ENCODE measurements around the gene ZAP70.

Gene ZAP70

DNA sequence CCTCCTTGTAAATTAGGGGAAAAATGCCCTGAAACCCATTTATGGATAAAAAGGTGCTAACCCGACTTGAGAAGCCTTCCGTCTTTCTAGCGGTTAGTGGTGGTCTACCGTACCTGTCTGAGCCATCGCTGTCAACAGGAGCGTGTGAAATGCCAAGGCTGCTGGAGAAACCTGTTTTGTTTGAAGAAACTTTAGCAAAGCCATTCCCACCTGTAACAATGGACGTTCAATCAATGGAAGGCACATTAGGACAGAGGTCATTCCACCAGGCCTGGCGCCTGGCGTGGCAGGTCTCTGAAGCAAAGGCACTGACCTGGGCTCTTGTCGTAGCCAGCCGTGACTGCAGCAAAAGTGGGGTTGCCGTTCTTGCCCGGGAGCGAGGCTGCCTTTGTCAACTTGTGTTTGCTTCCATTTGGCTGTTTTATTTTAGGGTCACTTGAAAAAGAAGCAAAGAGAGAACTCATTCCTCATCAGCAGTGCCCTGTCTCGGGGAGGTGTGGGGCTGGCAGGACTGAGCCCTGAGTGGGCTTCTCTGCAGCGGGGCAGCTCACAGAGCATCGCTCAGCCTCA, 47.2 kb downstream of the ZAP70 start:
- peaks cover 99% of the 10 kb centered on the region for H3K36me3 ChIP-seq
- no peak overlapping the region for H3K27ac ChIP-seq

DNA sequence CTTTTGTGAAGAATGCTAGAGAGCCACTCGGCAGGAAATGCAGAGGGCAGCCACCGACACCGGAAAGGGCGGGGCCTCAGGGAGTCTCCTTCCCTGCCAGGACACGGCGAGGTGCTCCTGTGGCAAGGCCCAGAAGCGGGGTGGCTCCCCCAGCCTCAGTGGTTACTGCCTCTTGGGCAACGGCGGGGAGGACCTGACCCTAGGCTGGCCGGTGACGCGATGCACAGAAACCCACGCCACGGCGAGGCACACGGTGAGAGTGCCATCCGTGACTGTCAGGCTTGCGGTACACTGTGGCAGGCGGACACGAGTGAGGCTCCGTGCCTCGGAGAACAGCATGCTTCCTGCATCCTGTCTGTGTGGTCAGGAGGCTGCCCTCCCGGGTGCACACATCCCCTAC, 47.8 kb downstream of the ZAP70 start:
- no peak overlapping the region for H3K27ac ChIP-seq

More for the DNA sequence above, 47.2 kb downstream of the ZAP70 start:
- TF ChIP-seq, protein P1, sequence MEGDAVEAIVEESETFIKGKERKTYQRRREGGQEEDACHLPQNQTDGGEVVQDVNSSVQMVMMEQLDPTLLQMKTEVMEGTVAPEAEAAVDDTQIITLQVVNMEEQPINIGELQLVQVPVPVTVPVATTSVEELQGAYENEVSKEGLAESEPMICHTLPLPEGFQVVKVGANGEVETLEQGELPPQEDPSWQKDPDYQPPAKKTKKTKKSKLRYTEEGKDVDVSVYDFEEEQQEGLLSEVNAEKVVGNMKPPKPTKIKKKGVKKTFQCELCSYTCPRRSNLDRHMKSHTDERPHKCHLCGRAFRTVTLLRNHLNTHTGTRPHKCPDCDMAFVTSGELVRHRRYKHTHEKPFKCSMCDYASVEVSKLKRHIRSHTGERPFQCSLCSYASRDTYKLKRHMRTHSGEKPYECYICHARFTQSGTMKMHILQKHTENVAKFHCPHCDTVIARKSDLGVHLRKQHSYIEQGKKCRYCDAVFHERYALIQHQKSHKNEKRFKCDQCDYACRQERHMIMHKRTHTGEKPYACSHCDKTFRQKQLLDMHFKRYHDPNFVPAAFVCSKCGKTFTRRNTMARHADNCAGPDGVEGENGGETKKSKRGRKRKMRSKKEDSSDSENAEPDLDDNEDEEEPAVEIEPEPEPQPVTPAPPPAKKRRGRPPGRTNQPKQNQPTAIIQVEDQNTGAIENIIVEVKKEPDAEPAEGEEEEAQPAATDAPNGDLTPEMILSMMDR (IDR thresholded peaks at IDR 0.05) = no peak
- peaks cover 8% of the 10 kb centered on the region in 2 experiments for H3K4me1 ChIP-seq (ENCODE audit: control insufficient read depth in 1 of 2, insufficient read depth in 1 of 2, low read depth in 1 of 2, low read length in 1 of 2)
- H3K4me3 ChIP-seq (ENCODE audit: low read depth in 1 of 2, low read length in 1 of 2) = no peak overlapping the region
- peaks cover 4% of the 10 kb centered on the region for H3K9me3 ChIP-seq
- H3K27me3 ChIP-seq = no peaks in the 10 kb centered on the region

DNA sequence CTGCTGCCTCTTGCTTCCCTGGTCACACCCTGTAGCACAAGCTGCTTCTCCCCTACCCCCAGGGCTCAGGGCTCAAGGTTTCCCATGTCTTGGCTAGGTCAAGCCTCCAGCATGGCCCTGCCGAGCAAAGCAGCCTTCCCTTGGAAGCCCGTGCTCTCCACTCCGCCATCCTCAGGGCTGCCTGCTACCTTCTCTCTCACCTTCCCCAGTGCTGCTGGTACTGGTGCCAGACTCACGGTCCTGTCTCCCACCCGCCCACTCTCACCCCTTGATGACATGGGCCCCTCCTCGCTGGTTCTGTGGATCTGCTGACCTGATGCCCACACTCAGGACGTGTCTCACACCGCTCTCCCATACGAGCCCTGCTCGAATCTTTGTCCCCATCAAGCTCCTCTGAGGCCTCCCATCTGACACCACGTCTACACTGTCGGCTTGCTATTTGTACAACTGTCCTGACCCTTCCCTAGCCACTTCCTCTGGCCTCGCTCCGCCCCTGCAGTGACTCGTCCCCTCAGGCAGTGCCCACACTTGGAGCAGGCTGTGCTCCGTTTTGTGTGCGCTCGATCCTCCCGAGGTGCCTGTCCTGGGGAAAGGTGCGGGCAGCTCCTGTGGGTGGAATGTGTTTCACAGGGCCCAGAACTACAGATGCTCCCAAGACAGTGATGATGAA, 49.9 kb downstream of the ZAP70 start:
- Histone ChIP-seq H3K27ac (no peak overlapping the region), H3K4me1 (ENCODE audit: control insufficient read depth in 1 of 2, insufficient read depth in 1 of 2, low read depth in 1 of 2, low read length in 1 of 2) (peaks cover 8% of the 10 kb centered on the region in 2 experiments), H3K9me3 (no peaks in the 10 kb centered on the region), H3K36me3 (peaks cover 97% of the 10 kb centered on the region), H3K27me3 (no peaks in the 10 kb centered on the region), H3K4me3 (ENCODE audit: low read depth in 1 of 2, low read length in 1 of 2) (no peak overlapping the region)
- TF ChIP-seq, protein P1 (IDR thresholded peaks at IDR 0.05) = no peak

More for the DNA sequence above, 47.8 kb downstream of the ZAP70 start:
- Histone ChIP-seq H3K36me3 (peaks cover 99% of the 10 kb centered on the region), H3K4me1 (ENCODE audit: control insufficient read depth in 1 of 2, insufficient read depth in 1 of 2, low read depth in 1 of 2, low read length in 1 of 2) (peaks cover 8% of the 10 kb centered on the region in 2 experiments), H3K9me3 (peaks cover 4% of the 10 kb centered on the region), H3K4me3 (ENCODE audit: low read depth in 1 of 2, low read length in 1 of 2) (no peak overlapping the region), H3K27me3 (no peaks in the 10 kb centered on the region)
- TF ChIP-seq, protein P1 (IDR thresholded peaks at IDR 0.05) = no peak

- H3K9me3 ChIP-seq = no peaks in the 10 kb centered on the region
- H3K4me3 ChIP-seq (ENCODE audit: low read depth in 1 of 2, low read length in 1 of 2) = no peak overlapping the region
- peaks cover 94% of the 10 kb centered on the region for H3K36me3 ChIP-seq
- peaks cover 8% of the 10 kb centered on the region in 2 experiments for H3K4me1 ChIP-seq (ENCODE audit: control insufficient read depth in 1 of 2, insufficient read depth in 1 of 2, low read depth in 1 of 2, low read length in 1 of 2)
- H3K27ac ChIP-seq = no peak overlapping the region
- H3K27me3 ChIP-seq = no peaks in the 10 kb centered on the region
- TF ChIP-seq, protein P1 (IDR thresholded peaks at IDR 0.05) = no peak
Measured at GRCh38 chr2:97764559-97765263, 51.3 kb downstream of the ZAP70 start.

- Histone ChIP-seq H3K27ac (no peak overlapping the region), H3K4me1 (ENCODE audit: control insufficient read depth in 1 of 2, insufficient read depth in 1 of 2, low read depth in 1 of 2, low read length in 1 of 2) (peaks cover 8% of the 10 kb centered on the region in 2 experiments), H3K4me3 (ENCODE audit: low read depth in 1 of 2, low read length in 1 of 2) (no peak overlapping the region), H3K27me3 (no peaks in the 10 kb centered on the region), H3K36me3 (peaks cover 94% of the 10 kb centered on the region), H3K9me3 (no peaks in the 10 kb centered on the region)
- TF ChIP-seq, protein P1 (IDR thresholded peaks at IDR 0.05) = no peak
Measured at GRCh38 chr2:97765933-97766332, 52.6 kb downstream of the ZAP70 start.
